Right atrium auricular region (tissue), 2 donors: ENCODE measurements around the gene NECAB2. TPM values are rescaled to one million over a fixed set of nuclear protein-coding genes. Genes with fewer than 3 reads are reported as not detected.
"Not testable (repeated sequence)": the region's sequence is repeated elsewhere in the genome, so short reads cannot be mapped to it uniquely, and the experiment has no call there.

Experiments used
- DNase-seq: peaks from one replicate; pipeline ENCODE4 v3.0.0-alpha.2; 2019; ENCODE audit warnings: low spot score
- H3K27ac ChIP-seq, 2 donors: fragments of 200-600 bp; sonication (generic); 1 replicate in 1 of 2; 2 replicates in 1 of 2; pipeline ENCODE4 v1.5.1; 2016 to 2019
- H3K27me3 ChIP-seq, 2 donors: fragments of 200-600 bp; sonication (generic); one replicate each; pipeline versions ENCODE4 v1.5.1 to v1.6.0; 2017 to 2019
- H3K36me3 ChIP-seq: fragments of 200-600 bp; sonication (generic); one replicate; pipeline ENCODE4 v1.5.1; 2016
- H3K4me1 ChIP-seq, 2 donors: fragments of 200-600 bp; sonication (generic); one replicate each; pipeline versions ENCODE4 v1.5.1 to v1.6.0; 2017 to 2019
- H3K4me3 ChIP-seq, 2 donors: fragments of 200-600 bp; sonication (generic); 1 replicate in 1 of 2; 2 replicates in 1 of 2; pipeline ENCODE4 v1.5.1; 2017 to 2019; ENCODE audit warnings: mild to moderate bottlenecking in 1 of 2, moderate library complexity in 1 of 2
- H3K9me3 ChIP-seq, 2 donors: fragments of 200-600 bp; sonication (generic); one replicate each; pipeline ENCODE4 v1.5.1; 2019
- total RNA-seq, 2 donors: library from RNA; depleted of rRNA; stranded (reverse); fragments of >200 nt; gene quantifications; one replicate each; pipeline ENCODE4 v1.1.0, GENCODE V29; 2016
- TF ChIP-seq, protein P1 (sequence below), 2 donors: fragments of 200-600 bp; sonication (generic); IDR thresholded peaks; one replicate each; pipeline ENCODE4 v1.5.1; 2019; ENCODE audit warnings: antibody characterized with exemption in 2 of 2

The NECAB2 gene
- total RNA-seq, 2 donors from 2014 or later, result 0.71 TPM; not detected in 1

DNA sequence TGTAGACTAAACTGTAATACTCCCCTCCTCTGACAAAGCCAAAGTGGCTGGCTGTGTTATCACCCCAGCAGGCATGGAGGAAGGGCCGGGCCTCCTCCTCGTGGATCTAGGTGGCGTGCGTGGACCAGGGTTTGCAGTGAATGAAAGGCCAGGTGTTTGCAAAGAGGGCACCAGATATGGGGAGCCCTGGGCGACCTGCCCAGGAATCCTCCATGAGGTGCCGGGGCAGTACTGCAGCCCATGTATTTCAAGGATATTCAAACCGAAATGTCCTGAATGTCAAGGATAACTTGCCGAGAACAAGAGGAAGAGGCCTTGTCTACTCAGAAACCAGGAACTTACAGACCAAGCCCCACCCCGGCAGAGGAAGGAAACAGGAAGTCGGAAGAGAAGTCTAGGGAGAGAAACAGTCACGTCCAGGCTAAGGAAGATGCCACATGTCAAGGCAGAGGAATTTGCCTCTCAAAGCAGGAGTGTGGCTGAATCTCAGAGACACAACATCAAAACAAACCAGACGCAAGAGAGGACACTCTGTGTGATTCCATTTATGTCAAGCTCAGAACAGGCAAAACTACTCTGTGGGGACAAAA is 28.7 kb upstream of the NECAB2 start:
- Histone ChIP-seq H3K27me3 (no peaks in the 10 kb centered on the region), H3K4me1 (no peaks in the 10 kb centered on the region), H3K9me3 (no peaks in the 10 kb centered on the region), H3K4me3 (no peak overlapping the region), H3K36me3 (no peaks in the 10 kb centered on the region), H3K27ac (no peak overlapping the region)
- no peak for DNase-seq
- TF ChIP-seq, protein P1, sequence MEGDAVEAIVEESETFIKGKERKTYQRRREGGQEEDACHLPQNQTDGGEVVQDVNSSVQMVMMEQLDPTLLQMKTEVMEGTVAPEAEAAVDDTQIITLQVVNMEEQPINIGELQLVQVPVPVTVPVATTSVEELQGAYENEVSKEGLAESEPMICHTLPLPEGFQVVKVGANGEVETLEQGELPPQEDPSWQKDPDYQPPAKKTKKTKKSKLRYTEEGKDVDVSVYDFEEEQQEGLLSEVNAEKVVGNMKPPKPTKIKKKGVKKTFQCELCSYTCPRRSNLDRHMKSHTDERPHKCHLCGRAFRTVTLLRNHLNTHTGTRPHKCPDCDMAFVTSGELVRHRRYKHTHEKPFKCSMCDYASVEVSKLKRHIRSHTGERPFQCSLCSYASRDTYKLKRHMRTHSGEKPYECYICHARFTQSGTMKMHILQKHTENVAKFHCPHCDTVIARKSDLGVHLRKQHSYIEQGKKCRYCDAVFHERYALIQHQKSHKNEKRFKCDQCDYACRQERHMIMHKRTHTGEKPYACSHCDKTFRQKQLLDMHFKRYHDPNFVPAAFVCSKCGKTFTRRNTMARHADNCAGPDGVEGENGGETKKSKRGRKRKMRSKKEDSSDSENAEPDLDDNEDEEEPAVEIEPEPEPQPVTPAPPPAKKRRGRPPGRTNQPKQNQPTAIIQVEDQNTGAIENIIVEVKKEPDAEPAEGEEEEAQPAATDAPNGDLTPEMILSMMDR (IDR thresholded peaks at IDR 0.05), result no peak

DNA sequence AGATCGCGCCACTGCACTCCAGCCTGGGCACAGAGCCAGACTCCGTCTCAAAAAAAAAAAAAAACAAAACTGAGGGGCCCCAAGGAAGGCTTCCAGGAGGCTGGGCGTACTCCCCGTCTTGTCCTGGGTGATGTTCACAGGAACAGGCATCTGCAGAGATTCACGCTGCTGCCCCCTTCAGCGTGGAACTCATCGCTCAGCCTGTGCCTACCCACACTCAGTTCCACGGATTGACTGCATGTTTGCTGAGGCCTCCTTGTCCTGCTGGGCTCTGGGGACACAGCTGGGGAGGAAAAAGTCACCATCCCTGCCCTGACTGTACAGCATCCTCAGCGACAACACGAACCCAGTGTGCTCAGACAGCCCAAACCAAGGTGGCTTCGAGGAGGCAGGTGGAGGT is 27.9 kb upstream of the NECAB2 start:
- H3K36me3 ChIP-seq, result no peaks in the 10 kb centered on the region
- no peak overlapping the region for H3K4me3 ChIP-seq
- no peaks in the 10 kb centered on the region for H3K27me3 ChIP-seq
- H3K27ac ChIP-seq, result no peak overlapping the region
- no peaks in the 10 kb centered on the region for H3K4me1 ChIP-seq
- TF ChIP-seq, protein P1 (IDR thresholded peaks at IDR 0.05), result no peak
- no peaks in the 10 kb centered on the region for H3K9me3 ChIP-seq
- no peak for DNase-seq

DNA sequence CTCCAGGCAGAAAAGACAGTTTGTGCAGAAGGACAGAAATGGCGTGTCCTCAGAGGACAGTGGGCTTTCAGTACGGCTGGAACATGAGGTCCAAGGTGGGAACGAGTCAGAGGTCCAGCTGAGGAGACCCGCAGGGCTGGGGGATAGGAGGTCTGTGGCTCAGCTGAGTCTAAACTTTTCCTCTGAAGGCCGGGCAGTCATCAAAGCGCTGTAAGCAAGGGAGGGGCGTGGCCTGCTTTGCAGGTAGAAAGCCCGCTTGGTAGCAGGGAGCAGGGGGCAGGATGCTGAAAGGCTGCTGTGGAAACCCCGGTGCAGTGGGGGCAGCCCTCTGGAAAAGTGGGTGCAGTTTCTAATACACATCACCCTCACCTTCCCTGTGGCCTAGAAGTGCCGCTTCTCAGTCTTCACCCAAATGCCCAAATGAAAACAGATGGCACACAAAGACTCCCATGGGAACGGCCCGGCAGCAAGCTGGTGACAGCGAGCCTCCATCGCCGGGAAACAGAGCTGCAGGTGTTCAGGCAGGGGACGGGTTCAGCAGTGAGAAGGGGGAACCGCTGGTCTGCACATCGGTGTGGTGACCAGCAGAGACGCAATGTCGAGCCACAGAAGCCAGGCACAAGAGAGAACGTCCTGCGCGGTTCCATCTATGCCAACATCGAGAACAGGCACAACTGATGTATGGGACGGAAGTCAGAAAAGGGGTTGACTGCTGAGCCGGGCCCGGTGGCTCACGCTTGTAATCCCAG is 27.2 kb upstream of the NECAB2 start:
- no peaks in the 10 kb centered on the region for H3K9me3 ChIP-seq
- no peak overlapping the region for H3K4me3 ChIP-seq
- H3K4me1 ChIP-seq, result no peaks in the 10 kb centered on the region
- DNase-seq, result no peak
- no peak overlapping the region for H3K27ac ChIP-seq
- H3K36me3 ChIP-seq, result no peaks in the 10 kb centered on the region
- TF ChIP-seq, protein P1 (IDR thresholded peaks at IDR 0.05), result no peak
- no peaks in the 10 kb centered on the region for H3K27me3 ChIP-seq

DNA sequence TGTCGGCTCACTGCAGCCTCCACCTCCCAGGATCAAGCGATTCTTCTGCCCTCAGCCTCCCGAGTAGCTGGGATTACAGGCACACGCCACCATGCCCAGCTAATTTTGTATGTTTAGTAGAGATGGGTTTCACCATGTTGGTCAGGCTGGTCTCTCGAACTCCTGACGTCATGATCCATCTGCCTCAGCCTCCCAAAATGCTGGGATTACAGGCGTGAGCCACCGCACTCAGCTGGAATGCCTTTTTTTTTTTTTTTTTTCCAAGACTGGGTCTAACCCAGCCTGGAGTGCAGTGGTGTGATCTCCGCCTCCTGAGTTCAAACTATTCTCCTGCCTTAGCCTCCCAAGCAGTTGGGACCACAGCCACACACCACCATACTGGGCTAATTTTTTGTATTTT is 26.5 kb upstream of the NECAB2 start:
- H3K9me3 ChIP-seq, H3K27me3 ChIP-seq, H3K27ac ChIP-seq, H3K36me3 ChIP-seq, H3K4me3 ChIP-seq, DNase-seq, H3K4me1 ChIP-seq: not testable (repeated sequence)

DNA sequence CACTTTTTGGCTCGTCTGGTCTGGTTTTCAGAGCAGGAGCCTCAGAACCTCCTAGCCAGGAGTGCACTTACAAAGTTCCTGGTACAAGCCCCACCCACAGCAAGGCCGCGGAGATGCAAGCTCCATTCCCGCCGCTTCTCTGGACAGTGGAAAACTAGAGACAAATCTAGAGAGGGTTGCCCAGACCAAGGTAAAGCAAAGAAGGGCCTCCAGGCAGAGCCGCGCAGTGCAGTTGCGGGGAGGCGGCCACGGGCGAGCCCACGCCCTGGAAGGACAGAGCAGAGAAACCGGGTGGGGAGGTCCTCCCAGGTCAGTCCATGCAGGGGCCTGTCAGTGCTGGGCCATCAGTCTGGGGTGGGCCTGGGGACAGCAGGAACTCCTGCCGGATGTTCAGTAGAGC is 26.0 kb upstream of the NECAB2 start:
- Histone ChIP-seq H3K27ac (no peak overlapping the region), H3K27me3 (no peaks in the 10 kb centered on the region), H3K9me3 (no peaks in the 10 kb centered on the region), H3K4me3 (no peak overlapping the region), H3K36me3 (no peaks in the 10 kb centered on the region), H3K4me1 (no peaks in the 10 kb centered on the region)
- TF ChIP-seq, protein P1 (IDR thresholded peaks at IDR 0.05), result no peak
- DNase-seq, result no peak

DNA sequence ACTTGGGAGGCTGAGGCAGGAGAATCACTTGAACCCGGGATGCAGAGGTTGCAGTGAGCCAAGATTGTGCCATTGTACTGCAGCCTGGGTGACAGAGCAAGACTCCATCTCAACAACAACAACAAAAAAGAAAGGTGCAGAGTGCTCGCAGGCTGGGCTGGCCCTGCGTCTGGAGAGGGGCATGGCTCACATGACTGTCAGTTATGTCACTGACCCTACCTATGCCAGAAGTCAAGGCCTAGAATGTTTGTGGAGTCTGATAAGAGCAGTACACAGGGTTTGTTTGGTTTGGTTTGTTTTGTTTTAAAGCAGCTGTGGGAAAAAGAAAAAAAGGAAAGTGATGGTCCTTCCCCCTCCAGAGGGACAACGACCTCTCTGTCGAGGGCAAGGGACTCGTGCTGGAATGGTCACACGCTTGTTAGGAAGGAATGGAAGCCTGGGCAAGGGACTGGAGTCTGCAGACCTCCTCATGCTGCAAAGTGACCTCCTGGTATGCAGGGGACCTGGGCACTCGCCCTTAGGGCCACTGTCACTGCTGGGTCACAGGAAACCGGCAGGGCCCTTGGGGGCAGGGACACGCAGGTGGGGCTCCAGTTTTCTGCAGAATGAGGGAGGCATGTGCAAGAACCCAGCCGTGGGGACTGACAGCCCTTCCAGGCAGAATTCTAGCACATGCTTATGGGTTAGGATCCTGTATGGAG is 25.1 kb upstream of the NECAB2 start:
- H3K36me3 ChIP-seq, result no peaks in the 10 kb centered on the region
- H3K27ac ChIP-seq, result no peak overlapping the region
- no peaks in the 10 kb centered on the region for H3K9me3 ChIP-seq
- DNase-seq, result no peak
- H3K4me3 ChIP-seq, result no peak overlapping the region
- no peaks in the 10 kb centered on the region for H3K4me1 ChIP-seq
- no peaks in the 10 kb centered on the region for H3K27me3 ChIP-seq
- TF ChIP-seq, protein P1 (IDR thresholded peaks at IDR 0.05), result no peak
